Tibial artery (tissue), 4 donors: ENCODE data around the gene USP34.
"Not testable (repeated sequence)": the region's sequence is repeated elsewhere in the genome, so short reads cannot be mapped to it uniquely, and the experiment has no call there.

Experiments
- DNase-seq, 2 donors: peaks; one replicate each; pipeline ENCODE4 v3.0.0-alpha.2; 2019
- H3K27ac ChIP-seq, 2 donors: fragments of 200-600 bp; sonication (generic) in 1 of 2; 1 replicate in 1 of 2; 2 replicates in 1 of 2; pipeline ENCODE4 v1.5.1; 2018 to 2019; ENCODE audit warnings: mild to moderate bottlenecking in 1 of 2
- H3K27me3 ChIP-seq, 2 donors: fragments of 200-600 bp; sonication (generic) in 1 of 2; one replicate each; pipeline versions ENCODE4 v1.5.1 to v1.6.0; 2016 to 2019
- H3K36me3 ChIP-seq, 3 donors: fragments of 200-600 bp; sonication (generic) in 2 of 3; one replicate each; pipeline ENCODE4 v1.5.1; 2016 to 2019; ENCODE audit warnings: mild to moderate bottlenecking in 2 of 3
- H3K4me1 ChIP-seq, 4 donors: fragments of 200-600 bp; sonication (generic) in 2 of 4; 1 replicate in 3 of 4; 2 replicates in 1 of 4; pipeline ENCODE4 v1.5.1; 2016 to 2019
- H3K4me3 ChIP-seq, 2 donors: fragments of 200-600 bp; sonication (generic) in 1 of 2; 1 replicate in 1 of 2; 2 replicates in 1 of 2; pipeline ENCODE4 v1.5.1; 2018 to 2019; ENCODE audit warnings: mild to moderate bottlenecking in 2 of 2
- H3K9me3 ChIP-seq, 3 donors: fragments of 200-600 bp; sonication (generic) in 1 of 3; one replicate each; pipeline ENCODE4 v1.5.1; 2016 to 2019
- intact Hi-C: fragments of 100-400 bp; cut with DNase I; formaldehyde crosslinking; loops from one replicate; pipeline ENCODE4 v1.15.0; 2023; ENCODE audit warnings: low total_unique reads
- TF ChIP-seq, protein P1 (sequence below), 2 experiments: fragments of 200-600 bp in 1 of 2; fragments of 450-650 bp in 1 of 2; IDR thresholded peaks; one replicate each; pipeline ENCODE4 v1.5.1; 2017 to 2019; ENCODE audit warnings: antibody characterized with exemption in 2 of 2, mild to moderate bottlenecking in 1 of 2, moderate library complexity in 1 of 2

USP34 gene

GRCh38 chr2:61411109-61411508 is 59.8 kb downstream of the USP34 start:
- Histone ChIP-seq H3K36me3 (no peaks in the 10 kb centered on the region), H3K27me3 (no peaks in the 10 kb centered on the region), H3K9me3 (no peaks in the 10 kb centered on the region), H3K4me1 (peaks cover 0 to 20% (median 4%) of the 10 kb centered on the region in 4 donors), H3K27ac (no peak overlapping the region), H3K4me3 (no peak overlapping the region)
- TF ChIP-seq, protein P1, sequence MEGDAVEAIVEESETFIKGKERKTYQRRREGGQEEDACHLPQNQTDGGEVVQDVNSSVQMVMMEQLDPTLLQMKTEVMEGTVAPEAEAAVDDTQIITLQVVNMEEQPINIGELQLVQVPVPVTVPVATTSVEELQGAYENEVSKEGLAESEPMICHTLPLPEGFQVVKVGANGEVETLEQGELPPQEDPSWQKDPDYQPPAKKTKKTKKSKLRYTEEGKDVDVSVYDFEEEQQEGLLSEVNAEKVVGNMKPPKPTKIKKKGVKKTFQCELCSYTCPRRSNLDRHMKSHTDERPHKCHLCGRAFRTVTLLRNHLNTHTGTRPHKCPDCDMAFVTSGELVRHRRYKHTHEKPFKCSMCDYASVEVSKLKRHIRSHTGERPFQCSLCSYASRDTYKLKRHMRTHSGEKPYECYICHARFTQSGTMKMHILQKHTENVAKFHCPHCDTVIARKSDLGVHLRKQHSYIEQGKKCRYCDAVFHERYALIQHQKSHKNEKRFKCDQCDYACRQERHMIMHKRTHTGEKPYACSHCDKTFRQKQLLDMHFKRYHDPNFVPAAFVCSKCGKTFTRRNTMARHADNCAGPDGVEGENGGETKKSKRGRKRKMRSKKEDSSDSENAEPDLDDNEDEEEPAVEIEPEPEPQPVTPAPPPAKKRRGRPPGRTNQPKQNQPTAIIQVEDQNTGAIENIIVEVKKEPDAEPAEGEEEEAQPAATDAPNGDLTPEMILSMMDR (IDR thresholded peaks at IDR 0.05) = no peak
- no peak for DNase-seq
- intact Hi-C loops = no loop called here

GRCh38 chr2:61410185-61410584 is 60.7 kb downstream of the USP34 start:
- Histone ChIP-seq H3K27me3 (no peaks in the 10 kb centered on the region), H3K9me3 (no peaks in the 10 kb centered on the region), H3K4me1 (peaks cover 0 to 11% (median 0%) of the 10 kb centered on the region in 4 donors), H3K27ac (no peak overlapping the region), H3K36me3 (peaks cover 0 to 5% (median 3%) of the 10 kb centered on the region in 3 donors), H3K4me3 (no peak overlapping the region)
- intact Hi-C loops = no loop called here
- no peak for DNase-seq
- TF ChIP-seq, protein P1 (IDR thresholded peaks at IDR 0.05) = no peak

- TF ChIP-seq, protein P1 (IDR thresholded peaks at IDR 0.05) = no peak
- H3K36me3 ChIP-seq = peaks cover 4 to 16% (median 11%) of the 10 kb centered on the region in 3 donors
These were observed 65.1 kb downstream of the USP34 start for GRCh38 chr2:61405813-61406212.

DNA sequence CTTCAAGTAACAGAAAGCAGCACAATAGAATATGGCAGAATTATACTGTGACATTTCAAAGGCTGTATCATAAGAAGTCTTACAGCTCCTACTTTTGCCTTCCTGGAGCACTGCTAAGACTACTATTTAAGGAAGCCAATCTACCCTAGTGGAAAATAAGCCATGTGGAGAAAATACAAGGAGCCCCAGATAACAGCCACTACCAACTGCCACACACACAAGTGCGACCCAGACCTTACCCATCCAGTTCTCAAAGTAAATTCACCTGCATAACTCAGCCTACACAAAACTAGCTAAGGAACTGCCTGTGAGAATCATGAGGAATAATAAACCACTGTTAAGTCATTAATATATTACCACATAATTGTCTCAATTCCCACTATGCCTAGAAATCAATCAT is 66.4 kb downstream of the USP34 start:
- no peaks in the 10 kb centered on the region for H3K27me3 ChIP-seq

More at GRCh38 chr2:61405813-61406212, 65.1 kb downstream of the USP34 start:
- H3K4me3 ChIP-seq = no peak overlapping the region
- no peaks in the 10 kb centered on the region for H3K4me1 ChIP-seq
- intact Hi-C loops = no loop called here
- no peaks in the 10 kb centered on the region for H3K9me3 ChIP-seq
- no peak for DNase-seq
- no peaks in the 10 kb centered on the region for H3K27me3 ChIP-seq
- no peak overlapping the region for H3K27ac ChIP-seq

GRCh38 chr2:61398413-61398812 is 72.5 kb downstream of the USP34 start:
- Histone ChIP-seq H3K4me3 (no peak overlapping the region), H3K27me3 (no peaks in the 10 kb centered on the region), H3K9me3 (no peaks in the 10 kb centered on the region), H3K4me1 (no peaks in the 10 kb centered on the region), H3K36me3 (peaks cover 10 to 15% (median 15%) of the 10 kb centered on the region in 3 donors), H3K27ac (no peak overlapping the region)
- TF ChIP-seq, protein P1 (IDR thresholded peaks at IDR 0.05) = no peak
- DNase-seq = no peak
- intact Hi-C loops = no loop called here

More for the DNA sequence above, 66.4 kb downstream of the USP34 start:
- TF ChIP-seq, protein P1 (IDR thresholded peaks at IDR 0.05) = no peak
- Histone ChIP-seq H3K36me3 (peaks cover 4 to 16% (median 11%) of the 10 kb centered on the region in 3 donors), H3K4me1 (no peaks in the 10 kb centered on the region), H3K9me3 (no peaks in the 10 kb centered on the region), H3K27ac (no peak overlapping the region), H3K4me3 (no peak overlapping the region)
- intact Hi-C loops = no loop called here
- no peak for DNase-seq

GRCh38 chr2:61396005-61396404 is 74.9 kb downstream of the USP34 start:
- Histone ChIP-seq H3K36me3 (peaks cover 10 to 22% (median 19%) of the 10 kb centered on the region in 3 donors), H3K27ac (no peak overlapping the region)
- TF ChIP-seq, protein P1 (IDR thresholded peaks at IDR 0.05) = no peak

GRCh38 chr2:61387588-61387987 is 83.3 kb downstream of the USP34 start:
- DNase-seq, H3K9me3 ChIP-seq, H3K4me3 ChIP-seq, H3K27ac ChIP-seq, H3K4me1 ChIP-seq, intact Hi-C loops, H3K27me3 ChIP-seq: not testable (repeated sequence)
- peaks cover 8 to 23% (median 15%) of the 10 kb centered on the region in 3 donors for H3K36me3 ChIP-seq

More at GRCh38 chr2:61396005-61396404, 74.9 kb downstream of the USP34 start:
- Histone ChIP-seq H3K9me3 (no peaks in the 10 kb centered on the region), H3K4me3 (no peak overlapping the region), H3K27me3 (no peaks in the 10 kb centered on the region), H3K4me1 (no peaks in the 10 kb centered on the region)
- intact Hi-C loops = no loop called here
- no peak for DNase-seq

DNA sequence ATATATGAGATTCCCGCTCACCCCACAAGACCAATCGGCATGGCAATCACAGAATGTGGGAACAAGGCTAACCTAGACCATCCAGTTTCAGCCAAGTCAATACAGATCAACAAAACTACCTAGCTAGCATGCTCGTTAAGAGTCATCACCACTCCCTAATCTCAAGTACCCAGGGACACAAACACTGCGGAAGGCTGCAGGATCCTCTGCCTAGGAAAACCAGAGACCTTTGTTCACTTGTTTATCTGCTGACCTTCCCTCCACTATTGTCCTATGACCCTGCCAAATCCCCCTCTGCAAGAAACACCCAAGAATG is 90.0 kb downstream of the USP34 start:
- H3K27ac ChIP-seq, intact Hi-C loops, H3K4me3 ChIP-seq: not testable (repeated sequence)

More for the DNA sequence above, 90.0 kb downstream of the USP34 start:
- H3K4me1 ChIP-seq, DNase-seq, H3K27me3 ChIP-seq, H3K9me3 ChIP-seq: not testable (repeated sequence)
- peaks cover 33 to 64% (median 50%) of the 10 kb centered on the region in 3 donors for H3K36me3 ChIP-seq
